Measurements from ENCODE around the gene NSD2.

The NSD2 gene

DNA sequence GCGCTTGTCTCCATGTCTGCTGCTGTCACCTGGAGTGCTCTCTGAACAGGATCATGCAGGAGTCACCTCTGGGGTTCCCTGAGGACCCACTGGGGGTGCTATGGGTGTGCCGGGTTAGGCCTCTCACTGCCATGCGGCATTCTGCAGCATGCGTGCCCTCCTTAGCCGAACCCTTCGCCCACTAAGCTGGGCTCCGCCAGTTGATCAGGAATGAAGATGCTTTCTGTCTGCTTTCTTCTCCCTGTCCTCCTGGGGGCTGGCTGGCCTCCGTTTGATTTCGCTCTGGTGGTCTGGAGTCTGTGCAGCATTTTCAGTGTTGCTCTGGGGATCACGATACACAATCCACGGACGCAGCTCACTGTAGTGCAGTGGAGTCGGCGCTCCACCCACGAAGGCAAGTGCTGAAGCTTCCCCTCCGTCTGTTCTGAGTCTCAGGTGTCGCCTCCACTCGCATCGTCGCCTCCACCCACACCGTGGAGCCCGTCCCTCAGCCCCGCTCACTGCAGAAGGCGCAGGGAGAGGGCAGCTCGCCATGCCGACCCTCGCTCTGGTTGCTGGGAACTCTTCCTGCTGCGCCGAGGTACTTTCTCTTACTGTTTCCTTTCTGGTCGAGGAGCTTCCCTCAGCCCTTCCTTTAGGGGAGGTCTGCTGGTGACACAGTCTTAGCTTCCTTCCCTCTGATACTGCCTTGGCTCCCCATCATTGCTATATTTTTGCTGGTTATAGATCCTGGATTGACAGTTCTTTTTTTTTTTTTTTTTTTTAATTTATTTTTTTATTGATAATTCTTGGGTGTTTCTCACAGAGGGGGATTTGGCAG is 44.5 kb upstream of the NSD2 start:
- DNase-seq: no peak
- Histone ChIP-seq H3K27ac (ENCODE audit: insufficient read depth in 1 of 2, low read depth in 1 of 2, low read length in 2 of 2, poor library complexity in 1 of 2, severe bottlenecking in 2 of 2) (no peak overlapping the region), H3K27me3 (replicated peaks in 2 of 5; ENCODE audit: control insufficient read depth in 4 of 5, insufficient read depth in 5 of 5, low read length in 4 of 5) (no peaks in the 10 kb centered on the region), H3K4me3 (ENCODE audit: control insufficient read depth in 1 of 7, extremely low read depth in 1 of 7, insufficient read depth in 4 of 7, low read depth in 2 of 7, low read length in 6 of 7) (no peak overlapping the region), H3K36me3 (ENCODE audit: control insufficient read depth in 4 of 4, insufficient read depth in 4 of 4, low read length in 3 of 4) (peaks cover 0 to 70% (median 46%) of the 10 kb centered on the region in 4 experiments), H3K4me1 (ENCODE audit: control extremely low read depth in 1 of 4, control insufficient read depth in 4 of 4, insufficient read depth in 4 of 4, low read length in 3 of 4) (peaks cover 0 to 6% (median 3%) of the 10 kb centered on the region in 4 experiments), H3K9me3 (ENCODE audit: control extremely low read depth in 1 of 5, control insufficient read depth in 4 of 5, insufficient read depth in 2 of 5, low read depth in 1 of 5, low read length in 4 of 5) (no peaks in the 10 kb centered on the region)
- ChIA-PET CTCF (interaction anchor here (1.6 kb wide), 1 partner anchor 72 kb away, joined by 5 read pairs; no protein-coding TSS in a partner anchor), POLR2A (no interaction called here)
- 97% methylated on average over 29 of the region's 30 CpGs for WGBS (ENCODE audit: insufficient coverage)

- H3K4me3 ChIP-seq (ENCODE audit: control insufficient read depth in 1 of 7, extremely low read depth in 1 of 7, insufficient read depth in 4 of 7, low read depth in 2 of 7, low read length in 6 of 7): no peak overlapping the region
- H3K9me3 ChIP-seq (ENCODE audit: control extremely low read depth in 1 of 5, control insufficient read depth in 4 of 5, insufficient read depth in 2 of 5, low read depth in 1 of 5, low read length in 4 of 5): no peaks in the 10 kb centered on the region
- H3K27ac ChIP-seq (ENCODE audit: insufficient read depth in 1 of 2, low read depth in 1 of 2, low read length in 2 of 2, poor library complexity in 1 of 2, severe bottlenecking in 2 of 2): no peak overlapping the region
- DNase-seq: no peak
- WGBS (ENCODE audit: insufficient coverage): 93% methylated on average over 2 of the region's 3 CpGs
- peaks cover 0 to 6% (median 3%) of the 10 kb centered on the region in 4 experiments for H3K4me1 ChIP-seq (ENCODE audit: control extremely low read depth in 1 of 4, control insufficient read depth in 4 of 4, insufficient read depth in 4 of 4, low read length in 3 of 4)
- H3K27me3 ChIP-seq (replicated peaks in 2 of 5; ENCODE audit: control insufficient read depth in 4 of 5, insufficient read depth in 5 of 5, low read length in 4 of 5): no peaks in the 10 kb centered on the region
- CTCF ChIA-PET: interaction anchor here (0.9 to 2.4 kb wide), 10 partner anchors 12 to 139 kb away, joined by 3 to 9 read pairs (median 3); no protein-coding TSS in a partner anchor
- POLR2A ChIA-PET: interaction anchor here (0.6 to 0.9 kb wide), 2 partner anchors 84 to 1135 kb away, joined by 3 to 5 read pairs; no protein-coding TSS in a partner anchor
- H3K36me3 ChIP-seq (ENCODE audit: control insufficient read depth in 4 of 4, insufficient read depth in 4 of 4, low read length in 3 of 4): peaks cover 5 to 67% (median 45%) of the 10 kb centered on the region in 4 experiments
Measured at GRCh38 chr4:1830234-1830633, 41.0 kb upstream of the NSD2 start.

DNA sequence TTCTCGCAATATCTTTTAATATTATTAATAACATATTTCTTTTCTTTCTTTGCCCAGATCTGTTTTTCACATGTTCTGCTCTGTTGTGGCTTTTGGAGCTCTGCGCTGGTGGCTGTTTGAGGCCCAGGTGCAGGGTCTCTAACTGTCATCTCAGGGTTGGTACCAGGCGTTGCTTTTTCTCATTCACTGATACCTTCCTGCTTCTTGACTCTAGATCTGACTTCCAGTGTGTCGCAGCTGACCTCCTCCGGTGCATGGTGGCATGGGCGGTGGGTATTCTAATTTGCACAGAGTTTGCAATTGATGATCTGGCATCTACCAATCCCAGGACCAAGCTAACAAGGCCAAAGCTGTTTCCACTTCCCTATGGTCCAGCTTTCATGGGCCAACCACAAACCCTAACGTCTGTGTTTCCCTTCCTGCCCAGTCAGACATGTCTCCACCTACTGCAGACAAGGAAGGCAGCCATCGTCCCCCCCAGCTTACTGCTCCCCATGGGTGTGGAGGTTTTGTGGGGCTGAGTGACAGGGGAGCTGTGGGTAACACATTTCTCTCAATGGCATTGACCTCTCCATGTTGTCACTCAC is 40.5 kb upstream of the NSD2 start:
- H3K4me3 ChIP-seq (ENCODE audit: control insufficient read depth in 1 of 7, extremely low read depth in 1 of 7, insufficient read depth in 4 of 7, low read depth in 2 of 7, low read length in 6 of 7): no peak overlapping the region
- H3K9me3 ChIP-seq (ENCODE audit: control extremely low read depth in 1 of 5, control insufficient read depth in 4 of 5, insufficient read depth in 2 of 5, low read depth in 1 of 5, low read length in 4 of 5): no peaks in the 10 kb centered on the region
- ChIA-PET CTCF (interaction anchor here (0.9 to 2.4 kb wide), 12 partner anchors 10 to 139 kb away, joined by 3 to 9 read pairs (median 4); no protein-coding TSS in a partner anchor), POLR2A (interaction anchor here (0.6 to 0.9 kb wide), 2 partner anchors 84 to 1134 kb away, joined by 3 to 5 read pairs; no protein-coding TSS in a partner anchor)
- 76% methylated on average over 6 of the region's 8 CpGs for WGBS (ENCODE audit: insufficient coverage)
- peaks cover 0 to 6% (median 3%) of the 10 kb centered on the region in 4 experiments for H3K4me1 ChIP-seq (ENCODE audit: control extremely low read depth in 1 of 4, control insufficient read depth in 4 of 4, insufficient read depth in 4 of 4, low read length in 3 of 4)
- peak in 2 of 3 donors; percentile 43 to 54 for DNase-seq
- no peaks in the 10 kb centered on the region for H3K27me3 ChIP-seq (replicated peaks in 2 of 5; ENCODE audit: control insufficient read depth in 4 of 5, insufficient read depth in 5 of 5, low read length in 4 of 5)
- peaks cover 5 to 67% (median 46%) of the 10 kb centered on the region in 4 experiments for H3K36me3 ChIP-seq (ENCODE audit: control insufficient read depth in 4 of 4, insufficient read depth in 4 of 4, low read length in 3 of 4)
- no peak overlapping the region for H3K27ac ChIP-seq (ENCODE audit: insufficient read depth in 1 of 2, low read depth in 1 of 2, low read length in 2 of 2, poor library complexity in 1 of 2, severe bottlenecking in 2 of 2)

GRCh38 chr4:1831331-1831730 is 39.9 kb upstream of the NSD2 start:
- Histone ChIP-seq H3K4me3 (ENCODE audit: control insufficient read depth in 1 of 7, extremely low read depth in 1 of 7, insufficient read depth in 4 of 7, low read depth in 2 of 7, low read length in 6 of 7) (no peak overlapping the region), H3K27me3 (replicated peaks in 2 of 5; ENCODE audit: control insufficient read depth in 4 of 5, insufficient read depth in 5 of 5, low read length in 4 of 5) (no peaks in the 10 kb centered on the region), H3K27ac (ENCODE audit: insufficient read depth in 1 of 2, low read depth in 1 of 2, low read length in 2 of 2, poor library complexity in 1 of 2, severe bottlenecking in 2 of 2) (no peak overlapping the region), H3K9me3 (ENCODE audit: control extremely low read depth in 1 of 5, control insufficient read depth in 4 of 5, insufficient read depth in 2 of 5, low read depth in 1 of 5, low read length in 4 of 5) (no peaks in the 10 kb centered on the region), H3K4me1 (ENCODE audit: control extremely low read depth in 1 of 4, control insufficient read depth in 4 of 4, insufficient read depth in 4 of 4, low read length in 3 of 4) (peaks cover 0 to 6% (median 3%) of the 10 kb centered on the region in 4 experiments), H3K36me3 (ENCODE audit: control insufficient read depth in 4 of 4, insufficient read depth in 4 of 4, low read length in 3 of 4) (peaks cover 7 to 65% (median 47%) of the 10 kb centered on the region in 4 experiments)
- WGBS (ENCODE audit: insufficient coverage): 99% methylated on average over 7 of the region's 8 CpGs
- no peak for DNase-seq
- ChIA-PET POLR2A (no interaction called here), CTCF (interaction anchor here (1.1 to 4.9 kb wide), 10 partner anchors 10 to 140 kb away, joined by 3 to 29 read pairs (median 4); no protein-coding TSS in a partner anchor)

DNA sequence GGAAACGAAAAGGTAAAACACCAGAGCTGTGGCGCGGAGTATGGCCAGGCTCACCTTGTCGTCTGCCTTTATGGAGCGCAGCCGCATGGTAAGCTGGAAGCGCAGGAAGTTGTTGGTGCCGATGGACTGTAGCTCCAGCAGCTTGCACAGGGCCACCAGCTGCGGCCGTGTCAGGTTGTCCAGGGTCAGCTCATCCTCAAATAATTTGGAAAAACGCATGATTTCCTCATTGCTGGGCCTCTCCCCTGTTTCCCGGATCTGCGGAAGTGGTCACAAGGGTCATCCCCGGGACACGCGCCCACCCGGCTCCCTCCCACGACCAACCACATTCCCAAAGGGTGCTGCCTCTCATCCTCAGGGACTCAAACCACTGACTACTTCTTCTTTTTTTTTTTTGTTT is 38.5 kb upstream of the NSD2 start:
- H3K4me3 ChIP-seq (ENCODE audit: control insufficient read depth in 1 of 7, extremely low read depth in 1 of 7, insufficient read depth in 4 of 7, low read depth in 2 of 7, low read length in 6 of 7): no peak overlapping the region
- POLR2A ChIA-PET: no interaction called here
- peaks cover 7 to 68% (median 48%) of the 10 kb centered on the region in 4 experiments for H3K36me3 ChIP-seq (ENCODE audit: control insufficient read depth in 4 of 4, insufficient read depth in 4 of 4, low read length in 3 of 4)
- no peaks in the 10 kb centered on the region for H3K9me3 ChIP-seq (ENCODE audit: control extremely low read depth in 1 of 5, control insufficient read depth in 4 of 5, insufficient read depth in 2 of 5, low read depth in 1 of 5, low read length in 4 of 5)
- H3K27me3 ChIP-seq (replicated peaks in 2 of 5; ENCODE audit: control insufficient read depth in 4 of 5, insufficient read depth in 5 of 5, low read length in 4 of 5): no peaks in the 10 kb centered on the region
- no peak for DNase-seq
- 95% methylated on average over 12 of the region's 18 CpGs for WGBS (ENCODE audit: insufficient coverage)
- H3K4me1 ChIP-seq (ENCODE audit: control extremely low read depth in 1 of 4, control insufficient read depth in 4 of 4, insufficient read depth in 4 of 4, low read length in 3 of 4): peaks cover 0 to 6% (median 3%) of the 10 kb centered on the region in 4 experiments
- CTCF ChIA-PET: interaction anchor here (0.8 to 4.9 kb wide), 5 partner anchors 12 to 67 kb away, joined by 3 to 29 read pairs (median 4); no protein-coding TSS in a partner anchor
- no peak overlapping the region for H3K27ac ChIP-seq (ENCODE audit: insufficient read depth in 1 of 2, low read depth in 1 of 2, low read length in 2 of 2, poor library complexity in 1 of 2, severe bottlenecking in 2 of 2)

DNA sequence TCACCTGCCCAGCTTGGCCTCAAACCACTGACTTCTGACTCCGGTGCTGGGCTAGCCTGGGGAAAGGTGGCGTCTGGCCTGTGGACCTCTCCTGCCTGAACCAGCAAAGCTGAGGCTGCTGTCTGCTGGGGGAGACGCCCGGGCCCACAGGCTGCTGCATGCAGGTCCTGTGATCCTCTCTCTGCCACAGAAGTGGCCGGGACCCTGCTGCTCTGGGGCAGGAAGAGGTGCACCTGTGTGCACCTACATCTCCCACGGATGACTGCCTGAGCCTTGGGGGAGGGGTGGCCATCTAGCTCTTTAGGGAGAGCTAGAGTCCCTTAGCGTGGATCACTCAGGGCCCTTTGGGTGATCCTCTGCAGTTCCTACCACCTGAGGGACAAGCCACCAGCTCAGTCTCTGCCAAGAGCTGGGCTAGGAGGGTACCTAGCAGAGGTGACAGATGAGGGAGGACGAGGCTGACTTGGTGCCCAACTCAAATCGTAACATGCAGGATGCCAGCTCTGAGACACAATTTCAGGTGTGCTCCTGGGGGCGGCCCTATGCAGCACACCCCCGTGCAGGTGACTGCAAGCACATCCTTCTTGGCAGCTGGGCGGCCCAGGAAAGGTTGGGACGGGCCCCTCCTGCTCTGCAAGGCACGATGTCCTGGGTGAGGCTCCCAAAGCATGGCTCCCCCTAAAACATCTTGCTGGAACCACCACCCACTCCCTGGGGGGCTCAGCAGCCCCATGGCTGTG is 37.7 kb upstream of the NSD2 start:
- no peak overlapping the region for H3K27ac ChIP-seq (ENCODE audit: insufficient read depth in 1 of 2, low read depth in 1 of 2, low read length in 2 of 2, poor library complexity in 1 of 2, severe bottlenecking in 2 of 2)
- ChIA-PET CTCF (interaction anchor here (0.8 to 4.9 kb wide), 3 partner anchors 12 to 67 kb away, joined by 3 to 29 read pairs (median 4); no protein-coding TSS in a partner anchor), POLR2A (no interaction called here)
- H3K27me3 ChIP-seq (replicated peaks in 2 of 5; ENCODE audit: control insufficient read depth in 4 of 5, insufficient read depth in 5 of 5, low read length in 4 of 5): no peaks in the 10 kb centered on the region
- H3K4me3 ChIP-seq (ENCODE audit: control insufficient read depth in 1 of 7, extremely low read depth in 1 of 7, insufficient read depth in 4 of 7, low read depth in 2 of 7, low read length in 6 of 7): no peak overlapping the region
- 95% methylated on average over 12 of the region's 14 CpGs for WGBS (ENCODE audit: insufficient coverage)
- no peaks in the 10 kb centered on the region for H3K9me3 ChIP-seq (ENCODE audit: control extremely low read depth in 1 of 5, control insufficient read depth in 4 of 5, insufficient read depth in 2 of 5, low read depth in 1 of 5, low read length in 4 of 5)
- DNase-seq: no peak
- H3K36me3 ChIP-seq (ENCODE audit: control insufficient read depth in 4 of 4, insufficient read depth in 4 of 4, low read length in 3 of 4): peaks cover 7 to 75% (median 51%) of the 10 kb centered on the region in 4 experiments
- peaks cover 0 to 6% (median 3%) of the 10 kb centered on the region in 4 experiments for H3K4me1 ChIP-seq (ENCODE audit: control extremely low read depth in 1 of 4, control insufficient read depth in 4 of 4, insufficient read depth in 4 of 4, low read length in 3 of 4)
